Osteoblast (primary cell): ENCODE data around the gene GRIK3. TPM values are rescaled to one million over a fixed set of nuclear protein-coding genes. Genes with fewer than 3 reads are reported as not detected.

Experiments
- DNase-seq: peaks from one replicate; pipeline ENCODE4 v3.0.0; 2011; ENCODE audit warnings: low spot score, mixed read lengths; ENCODE audit not compliant: insufficient read length; ENCODE audit errors: missing footprints
- H2AFZ ChIP-seq: 2 replicates; pipeline ENCODE4 v1.6.0; 2011; ENCODE audit warnings: mild to moderate bottlenecking, low read length
- H3K27ac ChIP-seq: 2 replicates; pipeline ENCODE4 v1.5.1; 2011; ENCODE audit warnings: mild to moderate bottlenecking, low read depth, low read length, moderate library complexity
- H3K27me3 ChIP-seq: 2 replicates; pipeline ENCODE4 v1.6.0; 2012; ENCODE audit warnings: mild to moderate bottlenecking, control low read depth, inconsistent platforms, low read length, moderate library complexity; ENCODE audit not compliant: insufficient read depth
- H3K36me3 ChIP-seq: 2 replicates; pipeline ENCODE4 v1.5.1; 2011; ENCODE audit warnings: mild to moderate bottlenecking, low read length, control low read depth, moderate library complexity; ENCODE audit not compliant: insufficient read depth
- H3K4me1 ChIP-seq: 2 replicates; pipeline ENCODE4 v1.5.1; 2011; ENCODE audit warnings: mild to moderate bottlenecking, low read length, control low read depth, moderate library complexity; ENCODE audit not compliant: insufficient read depth
- H3K4me2 ChIP-seq: 2 replicates; pipeline ENCODE4 v1.6.0; 2011; ENCODE audit warnings: mild to moderate bottlenecking, low read length; ENCODE audit not compliant: insufficient read depth
- H3K4me3 ChIP-seq: fragments of 200-600 bp; sonication (generic); 3 replicates; pipeline ENCODE4 v1.5.1; 2012; ENCODE audit warnings: mild to moderate bottlenecking, low read length, inconsistent platforms; ENCODE audit not compliant: insufficient read depth
- H3K79me2 ChIP-seq: 2 replicates; pipeline ENCODE4 v1.6.0; 2012; ENCODE audit warnings: mild to moderate bottlenecking, low read length, control low read depth, inconsistent platforms; ENCODE audit not compliant: insufficient read depth
- H3K9me3 ChIP-seq: 2 replicates; pipeline ENCODE4 v1.5.1; 2011; ENCODE audit warnings: low read depth, low read length, control low read depth
- H4K20me1 ChIP-seq: 2 replicates; pipeline ENCODE4 v1.6.0; 2012; ENCODE audit warnings: mild to moderate bottlenecking, low read length, control low read depth; ENCODE audit not compliant: insufficient read depth
- total RNA-seq: library from RNA; depleted of rRNA; stranded (reverse); fragments of >200 nt; gene quantifications from 2 replicates; pipeline ENCODE4 v1.2.3, GENCODE V29; 2012
- TF ChIP-seq, protein P1 (sequence below): IDR thresholded peaks from 2 replicates; pipeline ENCODE4 v1.5.1; 2011; ENCODE audit warnings: mild to moderate bottlenecking, low read depth, low read length, moderate library complexity; ENCODE audit errors: extremely low read depth

Gene GRIK3
- total RNA-seq, 1 donor: not detected

DNA sequence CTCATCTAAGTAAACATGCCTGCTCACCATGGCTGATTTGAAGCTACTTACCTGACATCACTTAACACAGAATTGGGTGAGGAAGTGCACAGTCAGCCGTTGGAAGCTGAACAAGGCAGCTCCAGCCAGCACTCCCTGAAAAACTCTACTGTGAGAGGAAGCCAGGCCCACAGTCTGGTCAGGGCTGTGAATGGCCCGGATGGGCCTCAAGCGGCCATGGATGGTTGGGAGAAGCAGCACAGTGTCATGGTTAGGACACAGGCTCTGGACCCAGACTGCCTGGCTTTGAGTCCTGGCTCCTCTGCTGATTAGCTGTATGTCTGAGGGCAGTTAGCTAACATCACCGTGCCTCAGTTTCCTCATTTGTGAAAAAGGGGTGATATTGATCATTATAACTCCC lies 267.8 kb downstream of the GRIK3 start:
- DNase-seq: no peak
- Histone ChIP-seq H3K36me3 (no peaks in the 10 kb centered on the region), H3K79me2 (no peaks in the 10 kb centered on the region), H3K4me3 (no peak overlapping the region), H3K9me3 (no peaks in the 10 kb centered on the region), H2AFZ (no peak overlapping the region), H3K4me1 (no peaks in the 10 kb centered on the region), H3K27ac (no peak overlapping the region), H4K20me1 (no peaks in the 10 kb centered on the region), H3K27me3 (no peaks in the 10 kb centered on the region), H3K4me2 (no peak overlapping the region)
- TF ChIP-seq, protein P1, sequence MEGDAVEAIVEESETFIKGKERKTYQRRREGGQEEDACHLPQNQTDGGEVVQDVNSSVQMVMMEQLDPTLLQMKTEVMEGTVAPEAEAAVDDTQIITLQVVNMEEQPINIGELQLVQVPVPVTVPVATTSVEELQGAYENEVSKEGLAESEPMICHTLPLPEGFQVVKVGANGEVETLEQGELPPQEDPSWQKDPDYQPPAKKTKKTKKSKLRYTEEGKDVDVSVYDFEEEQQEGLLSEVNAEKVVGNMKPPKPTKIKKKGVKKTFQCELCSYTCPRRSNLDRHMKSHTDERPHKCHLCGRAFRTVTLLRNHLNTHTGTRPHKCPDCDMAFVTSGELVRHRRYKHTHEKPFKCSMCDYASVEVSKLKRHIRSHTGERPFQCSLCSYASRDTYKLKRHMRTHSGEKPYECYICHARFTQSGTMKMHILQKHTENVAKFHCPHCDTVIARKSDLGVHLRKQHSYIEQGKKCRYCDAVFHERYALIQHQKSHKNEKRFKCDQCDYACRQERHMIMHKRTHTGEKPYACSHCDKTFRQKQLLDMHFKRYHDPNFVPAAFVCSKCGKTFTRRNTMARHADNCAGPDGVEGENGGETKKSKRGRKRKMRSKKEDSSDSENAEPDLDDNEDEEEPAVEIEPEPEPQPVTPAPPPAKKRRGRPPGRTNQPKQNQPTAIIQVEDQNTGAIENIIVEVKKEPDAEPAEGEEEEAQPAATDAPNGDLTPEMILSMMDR: no peak

DNA sequence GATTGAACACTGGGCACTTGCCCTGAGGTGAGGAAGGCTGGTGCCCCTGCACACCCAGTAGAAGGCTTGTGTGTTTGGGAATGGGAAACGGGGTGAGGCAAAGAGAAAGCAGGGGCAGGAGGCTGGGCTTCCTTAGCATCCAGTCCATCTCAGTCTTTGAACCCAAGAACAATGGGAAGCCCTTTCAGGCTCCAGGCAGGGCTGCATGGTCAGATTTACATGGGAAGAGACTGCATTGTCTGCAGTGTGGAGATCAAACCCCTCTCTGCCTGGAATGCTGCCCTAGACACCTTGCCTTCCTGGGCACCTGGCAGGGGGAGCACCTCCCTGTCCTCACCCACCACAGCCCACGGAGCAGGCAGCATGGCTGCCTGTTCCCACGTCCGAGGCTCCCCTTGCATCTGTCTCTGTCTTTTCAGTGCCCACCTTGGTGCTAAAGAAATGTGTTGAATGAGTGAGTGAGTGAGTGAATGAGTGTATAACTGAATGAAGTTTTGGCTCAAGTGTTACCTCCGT lies 268.5 kb downstream of the GRIK3 start:
- Histone ChIP-seq H3K27ac (no peak overlapping the region), H3K36me3 (no peaks in the 10 kb centered on the region), H3K4me3 (no peak overlapping the region), H2AFZ (no peak overlapping the region), H4K20me1 (no peaks in the 10 kb centered on the region), H3K4me2 (no peak overlapping the region), H3K27me3 (no peaks in the 10 kb centered on the region), H3K79me2 (no peaks in the 10 kb centered on the region), H3K9me3 (no peaks in the 10 kb centered on the region), H3K4me1 (no peaks in the 10 kb centered on the region)
- no peak for DNase-seq
- TF ChIP-seq, protein P1: no peak

DNA sequence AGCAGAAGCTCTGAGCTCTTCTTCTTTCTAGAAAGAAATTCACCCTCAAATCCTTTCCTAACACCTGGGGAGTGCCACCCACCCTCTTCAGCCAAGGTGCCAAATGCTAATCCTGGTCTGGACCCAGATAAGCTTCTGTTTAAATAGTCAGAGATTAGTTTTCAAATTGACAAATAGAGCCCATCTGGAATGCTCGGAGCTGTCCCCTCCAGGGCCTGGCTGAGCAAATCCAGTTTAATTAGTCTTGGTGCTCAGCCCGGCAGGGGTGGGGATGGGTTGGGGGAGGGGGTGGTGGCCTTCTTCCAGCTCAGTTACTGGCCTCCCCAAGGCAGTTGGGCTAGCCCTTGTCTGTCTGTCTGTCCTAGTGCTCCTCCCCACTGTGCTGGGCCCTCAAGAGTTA lies 269.5 kb downstream of the GRIK3 start:
- H3K4me3 ChIP-seq: no peak overlapping the region
- H3K79me2 ChIP-seq: no peaks in the 10 kb centered on the region
- H3K9me3 ChIP-seq: no peaks in the 10 kb centered on the region
- no peaks in the 10 kb centered on the region for H3K4me1 ChIP-seq
- no peak for DNase-seq
- no peak overlapping the region for H3K27ac ChIP-seq
- no peaks in the 10 kb centered on the region for H3K27me3 ChIP-seq
- no peaks in the 10 kb centered on the region for H3K36me3 ChIP-seq
- H4K20me1 ChIP-seq: no peaks in the 10 kb centered on the region
- TF ChIP-seq, protein P1: no peak
- H2AFZ ChIP-seq: no peak overlapping the region
- H3K4me2 ChIP-seq: no peak overlapping the region

DNA sequence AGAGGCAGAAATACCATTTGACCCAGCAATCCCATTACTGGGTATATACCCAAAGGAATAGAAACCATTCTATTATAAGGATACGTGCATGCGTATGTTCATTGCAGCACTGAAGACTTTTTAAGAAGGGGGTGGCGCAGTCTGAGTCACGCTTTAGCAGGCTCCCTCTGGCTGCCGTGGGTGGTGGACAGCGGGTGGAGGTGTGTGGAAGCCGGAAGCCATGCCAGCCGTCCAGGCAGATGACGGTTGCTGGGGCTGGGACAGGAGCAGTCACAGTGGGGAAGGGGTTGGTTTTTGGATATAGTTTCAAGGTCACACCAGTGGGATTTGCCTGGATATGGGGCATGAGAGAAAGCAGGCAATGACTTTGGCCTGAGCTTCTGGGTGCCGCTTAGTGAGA lies 270.5 kb downstream of the GRIK3 start:
- Histone ChIP-seq H3K36me3 (no peaks in the 10 kb centered on the region), H2AFZ (no peak overlapping the region), H4K20me1 (no peaks in the 10 kb centered on the region), H3K27me3 (no peaks in the 10 kb centered on the region), H3K27ac (no peak overlapping the region), H3K79me2 (no peaks in the 10 kb centered on the region), H3K4me1 (no peaks in the 10 kb centered on the region), H3K4me3 (no peak overlapping the region), H3K4me2 (no peak overlapping the region), H3K9me3 (no peaks in the 10 kb centered on the region)
- DNase-seq: no peak
- TF ChIP-seq, protein P1: no peak
